ENCODE data around the gene MAP1LC3B2.
"Not testable (repeated sequence)": the region's sequence is repeated elsewhere in the genome, so short reads cannot be mapped to it uniquely, and the experiment has no call there.

The MAP1LC3B2 gene

DNA sequence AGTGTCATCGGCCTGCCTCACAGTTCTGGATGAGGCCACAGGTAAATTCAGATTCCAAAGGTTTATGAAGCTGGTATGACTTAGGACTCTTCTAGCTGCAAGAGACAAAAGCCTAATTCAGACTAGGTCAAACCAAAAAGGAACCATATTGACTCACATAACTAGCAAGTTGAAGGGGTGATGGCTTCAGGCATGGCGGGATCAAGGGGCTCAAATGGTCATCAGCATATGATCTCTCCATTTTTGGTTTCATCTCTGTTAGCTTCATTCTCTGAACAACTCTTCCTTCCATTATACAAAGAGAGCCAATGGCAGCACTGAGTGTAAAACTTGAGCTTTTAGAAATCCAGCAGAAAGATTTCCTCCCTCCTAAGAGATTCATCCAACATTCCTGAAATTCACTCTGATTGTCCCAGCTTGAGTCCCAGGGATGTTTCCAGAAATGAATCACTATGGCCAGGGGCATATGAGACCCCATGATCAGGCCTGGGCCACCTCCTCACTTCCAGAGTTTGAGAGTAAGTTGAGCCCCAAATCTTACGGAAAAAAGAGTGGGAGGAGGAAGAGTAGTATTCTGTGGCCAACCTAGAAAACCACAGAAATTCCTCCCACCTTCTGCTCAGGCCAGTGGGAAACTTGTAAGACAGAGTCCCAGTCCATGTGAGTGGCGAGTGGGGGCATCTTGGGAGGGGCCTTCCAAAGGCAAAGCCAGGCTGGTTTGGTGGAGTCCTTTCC lies 2.0 kb upstream of the MAP1LC3B2 start:
- DNase-seq (ENCODE audit: low read depth in 3 of 3, low spot score in 1 of 3), result no peak

DNA sequence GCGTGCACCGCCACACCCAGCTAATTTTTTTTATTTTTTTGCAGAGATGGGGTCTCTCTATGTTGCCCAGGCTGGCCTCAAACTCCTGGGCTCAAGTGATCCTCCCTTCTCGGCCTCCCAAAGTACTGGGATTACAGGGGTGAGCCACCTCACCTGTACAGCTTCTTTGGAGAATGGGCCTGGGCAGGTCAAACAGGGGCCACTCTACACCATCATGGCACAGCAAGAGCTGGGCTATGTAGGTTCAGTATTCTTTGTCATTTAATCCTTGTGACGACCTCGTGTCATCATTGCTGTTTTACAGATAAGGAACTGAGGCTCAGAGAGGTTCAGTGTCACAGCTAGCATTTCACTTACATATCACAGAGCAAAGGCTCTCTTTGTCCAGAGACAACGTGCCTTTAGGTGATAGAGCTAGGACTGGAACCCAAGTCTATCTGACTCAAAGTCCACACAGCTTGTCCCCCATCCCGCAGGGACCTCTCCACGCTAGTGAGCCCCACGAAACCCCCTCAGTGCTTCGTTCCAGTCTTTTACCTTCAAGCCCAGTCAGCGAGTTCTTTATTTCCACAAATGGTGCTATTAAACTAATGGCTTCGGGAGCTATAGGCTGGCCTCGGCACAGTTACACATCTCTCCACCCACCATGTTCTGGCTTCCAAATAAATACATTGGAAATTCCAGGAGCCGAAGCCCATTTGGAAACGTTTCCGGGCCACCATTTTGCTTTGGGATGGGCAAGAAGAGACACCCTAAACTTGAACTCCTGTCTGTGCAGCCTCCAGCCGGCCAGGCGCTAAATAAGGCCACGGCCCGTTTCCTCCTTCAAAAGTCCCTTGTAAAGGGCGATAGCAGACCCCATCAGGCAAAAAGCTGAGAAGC lies 660 bp upstream of the MAP1LC3B2 start:
- DNase-seq (ENCODE audit: low read depth in 3 of 3, low spot score in 1 of 3), result no peak

DNA sequence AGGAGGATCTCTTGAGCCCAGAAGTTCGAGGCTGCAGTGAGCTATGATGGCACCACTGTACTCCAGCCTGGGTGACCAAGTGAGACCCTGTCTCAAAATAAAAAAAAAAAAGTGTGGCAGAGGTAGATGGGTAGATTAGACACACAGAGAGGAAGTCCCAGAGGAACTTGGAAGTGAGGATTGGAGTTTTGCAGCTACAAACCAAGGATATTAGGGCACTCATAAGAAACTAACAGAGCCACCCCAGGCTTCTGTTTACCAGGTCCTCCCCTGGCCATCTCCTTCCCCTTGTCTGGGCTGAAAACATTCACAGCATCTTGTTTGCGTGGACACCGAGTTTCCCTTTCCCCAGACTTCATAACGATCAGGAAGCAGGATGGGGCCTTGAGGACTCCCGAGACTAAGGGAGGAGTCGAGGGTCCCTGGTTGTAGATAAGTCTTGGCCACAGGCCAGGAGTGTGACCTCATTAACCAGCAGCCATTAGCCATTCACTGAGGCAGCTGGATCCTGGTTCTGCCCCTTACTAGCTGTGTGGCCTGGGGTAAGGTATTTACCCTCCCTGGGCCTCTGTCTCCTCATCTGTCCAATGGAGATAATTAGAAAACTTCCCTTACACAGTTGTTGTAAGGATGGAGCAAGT lies 2.1 kb downstream of the MAP1LC3B2 start:
- no peak for DNase-seq (ENCODE audit: low read depth in 3 of 3, low spot score in 1 of 3)

GRCh38 chr12:116562090-116562489 lies 2.9 kb downstream of the MAP1LC3B2 start:
- no peak for DNase-seq (ENCODE audit: low read depth in 3 of 3, low spot score in 1 of 3)

GRCh38 chr12:116563262-116563661 lies 4.1 kb downstream of the MAP1LC3B2 start:
- no peak for DNase-seq (ENCODE audit: low read depth in 3 of 3, low spot score in 1 of 3)

- no peak for DNase-seq (ENCODE audit: low read depth in 3 of 3, low spot score in 1 of 3)
These were observed 4.9 kb downstream of the MAP1LC3B2 start for GRCh38 chr12:116564080-116564479.

GRCh38 chr12:116565221-116565620 lies 6.0 kb downstream of the MAP1LC3B2 start:
- DNase-seq (ENCODE audit: low read depth in 3 of 3, low spot score in 1 of 3), result not testable (repeated sequence)

DNA sequence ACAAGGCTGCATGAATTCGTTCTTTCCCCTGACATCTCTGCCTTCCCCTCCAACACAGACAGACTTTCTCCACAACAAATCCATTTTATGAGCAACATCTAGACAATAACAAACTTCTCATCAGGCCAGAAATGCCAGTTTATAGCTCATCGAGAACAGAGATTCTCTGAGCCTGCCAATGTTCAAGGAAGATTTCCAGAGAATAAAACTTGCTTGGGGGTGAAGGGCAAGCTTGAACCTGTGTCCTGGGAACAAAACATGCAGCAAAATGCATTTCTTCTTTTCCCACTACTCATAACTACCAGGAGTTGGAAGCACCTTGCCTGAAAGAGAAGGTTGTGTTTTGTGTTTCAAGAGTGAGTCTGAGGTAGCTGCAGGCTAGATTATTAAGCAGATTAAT lies 6.8 kb downstream of the MAP1LC3B2 start:
- no peak for DNase-seq (ENCODE audit: low read depth in 3 of 3, low spot score in 1 of 3)

- DNase-seq (ENCODE audit: low read depth in 3 of 3, low spot score in 1 of 3), result no peak
These were observed 9.0 kb downstream of the MAP1LC3B2 start for GRCh38 chr12:116568203-116568602.

GRCh38 chr12:116571089-116571488 lies 11.9 kb downstream of the MAP1LC3B2 start:
- DNase-seq (ENCODE audit: low read depth in 3 of 3, low spot score in 1 of 3), result no peak

DNA sequence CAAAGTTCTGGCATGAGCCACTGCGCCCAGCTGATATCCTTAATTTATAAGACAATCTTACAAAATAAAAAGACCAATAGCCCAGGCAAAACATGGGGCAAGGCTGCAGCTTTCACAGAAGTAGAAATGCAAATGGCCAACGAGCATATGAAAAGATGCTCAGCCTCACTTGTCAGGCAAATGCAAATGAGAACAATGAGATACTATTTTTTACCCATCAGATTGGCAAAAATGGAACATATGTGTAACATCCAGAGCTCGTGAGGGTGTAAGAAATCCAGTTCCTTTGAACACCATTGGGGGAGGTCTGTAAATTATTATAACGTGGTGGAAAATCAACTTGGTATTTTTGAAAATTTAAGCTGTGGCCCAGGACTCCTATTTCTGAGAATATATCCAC lies 14.6 kb downstream of the MAP1LC3B2 start:
- no peak for DNase-seq (ENCODE audit: low read depth in 3 of 3, low spot score in 1 of 3)

GRCh38 chr12:116575754-116576153 lies 16.6 kb downstream of the MAP1LC3B2 start:
- not testable (repeated sequence) for DNase-seq (ENCODE audit: low read depth in 3 of 3, low spot score in 1 of 3)

- no peak for DNase-seq (ENCODE audit: low read depth in 3 of 3, low spot score in 1 of 3)
These were observed 18.0 kb downstream of the MAP1LC3B2 start for GRCh38 chr12:116577154-116577561.

GRCh38 chr12:116578051-116578450 lies 18.9 kb downstream of the MAP1LC3B2 start:
- DNase-seq (ENCODE audit: low read depth in 3 of 3, low spot score in 1 of 3), result no peak

- DNase-seq (ENCODE audit: low read depth in 3 of 3, low spot score in 1 of 3), result no peak
These were observed 23.4 kb downstream of the MAP1LC3B2 start for GRCh38 chr12:116582610-116583009.

DNA sequence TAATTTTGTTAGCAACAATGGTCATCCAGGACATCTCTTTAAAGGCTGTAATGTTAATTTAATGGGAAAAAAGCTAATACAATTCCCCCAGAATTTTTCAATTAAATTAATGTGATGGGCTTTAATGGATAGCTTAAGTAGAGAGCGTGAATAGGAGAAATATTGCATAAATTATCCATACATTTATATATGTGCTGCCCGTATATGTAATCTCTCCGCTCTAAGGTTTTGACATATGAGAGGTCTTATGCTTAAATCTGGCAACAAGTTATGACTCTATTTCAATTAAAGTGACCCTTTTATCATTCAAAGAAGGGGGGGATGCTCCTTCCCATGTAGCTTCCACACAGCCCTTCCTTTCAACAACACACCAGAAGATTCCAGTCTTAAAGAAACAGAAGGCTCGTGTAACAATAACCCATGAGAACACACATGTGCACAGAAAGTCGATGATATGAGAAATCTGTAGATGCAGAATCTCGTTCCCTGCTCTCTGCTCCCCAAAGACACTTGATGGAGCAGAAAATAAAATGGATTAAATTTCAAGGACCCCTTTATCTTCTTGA lies 24.0 kb downstream of the MAP1LC3B2 start:
- DNase-seq (ENCODE audit: low read depth in 3 of 3, low spot score in 1 of 3), result no peak

- DNase-seq (ENCODE audit: low read depth in 3 of 3, low spot score in 1 of 3), result no peak
These were observed 28.1 kb downstream of the MAP1LC3B2 start for GRCh38 chr12:116587270-116587669.

DNA sequence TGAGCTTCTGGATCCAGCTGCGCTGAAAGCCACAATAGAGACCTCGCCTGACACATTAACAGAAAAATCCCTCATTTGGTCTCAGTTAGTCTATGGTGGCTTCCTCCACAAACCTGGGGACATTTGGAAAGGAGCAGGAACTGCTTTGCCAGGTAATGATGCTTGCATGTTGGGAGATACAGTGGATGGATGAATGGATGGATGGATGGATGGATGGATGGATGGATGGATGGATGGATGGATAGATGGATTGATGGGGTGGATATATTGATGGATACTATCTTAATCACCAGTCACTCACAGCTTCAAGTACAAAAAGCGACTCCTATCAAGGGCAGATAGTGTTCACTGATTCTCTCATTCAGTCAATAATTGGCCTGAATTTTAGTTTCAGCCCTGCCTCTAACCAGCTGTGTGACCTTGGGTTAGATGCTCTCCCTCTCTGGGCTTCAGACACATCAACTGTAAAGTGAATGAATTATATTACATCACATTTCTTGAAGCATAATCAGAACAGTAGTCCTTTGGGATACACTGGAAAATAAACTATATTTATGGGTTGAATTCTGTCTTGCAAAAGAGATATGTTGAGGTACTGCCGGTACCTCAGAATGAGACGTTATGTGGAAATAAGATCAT lies 29.3 kb downstream of the MAP1LC3B2 start:
- DNase-seq (ENCODE audit: low read depth in 3 of 3, low spot score in 1 of 3), result no peak

- no peak for DNase-seq (ENCODE audit: low read depth in 3 of 3, low spot score in 1 of 3)
These were observed 30.4 kb downstream of the MAP1LC3B2 start for GRCh38 chr12:116589581-116589980.

DNA sequence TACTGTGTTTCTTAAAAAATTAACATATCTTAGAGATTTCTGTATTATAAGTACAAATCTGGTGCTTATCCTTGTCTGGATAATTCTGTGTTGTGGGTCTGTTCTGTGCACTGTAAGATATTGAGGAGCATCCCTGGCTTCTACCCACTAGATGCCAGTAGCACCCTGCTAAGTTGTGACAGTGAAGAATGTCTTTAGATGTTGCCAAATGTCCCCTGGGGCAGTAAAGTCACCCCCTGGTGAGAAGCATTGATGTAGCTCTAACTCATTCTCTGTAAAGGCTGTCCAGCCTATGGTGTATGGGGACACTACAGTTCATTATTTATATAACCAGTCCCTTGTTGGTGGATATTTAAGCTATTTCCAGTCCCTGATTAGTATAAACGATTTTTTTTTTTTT lies 31.4 kb downstream of the MAP1LC3B2 start:
- no peak for DNase-seq (ENCODE audit: low read depth in 3 of 3, low spot score in 1 of 3)

Measured in stimulated activated CD4-positive, alpha-beta T cell treated with anti-CD3 and anti-CD28 coated beads, TNF-alpha, amount 100 ng/mL, for 1 hour (primary cell).